DOHH2 (cell line): ENCODE results near the gene ADAMTS16.

ENCODE experiments used
- EZH2phosphoT487 ChIP-seq: fragments of 200-600 bp; sonication (generic); IDR thresholded peaks from 2 replicates; pipeline ENCODE4 v1.6.1; 2017; ENCODE audit warnings: borderline replicate concordance, mild to moderate bottlenecking, antibody characterized with exemption, low read length, moderate library complexity, mixed read lengths
- TF ChIP-seq, protein P1 (sequence below): fragments of 200-600 bp; sonication (generic); IDR thresholded peaks from one replicate; pipeline ENCODE4 v1.5.1; 2014; ENCODE audit warnings: antibody characterized with exemption, mild to moderate bottlenecking, low read depth, low read length; ENCODE audit not compliant: poor library complexity, severe bottlenecking

DNA sequence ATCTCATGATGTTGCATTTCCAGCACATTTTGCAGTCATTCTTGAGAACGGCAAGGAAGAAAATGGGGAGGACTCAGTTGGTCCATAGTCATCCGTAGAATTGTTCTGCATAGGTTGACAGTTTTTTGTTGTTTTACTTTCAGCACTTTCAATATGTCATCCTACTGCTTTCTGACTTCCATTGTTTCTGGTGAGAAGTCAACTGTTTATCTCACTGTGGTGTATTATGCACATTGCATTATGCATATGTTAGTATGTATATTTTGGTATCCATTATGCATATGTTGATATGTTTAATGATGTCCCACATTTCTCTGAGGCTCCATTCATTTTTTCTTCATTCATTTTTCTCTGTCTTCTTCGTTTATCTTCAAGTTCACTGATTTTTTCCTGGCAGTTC is 10.5 kb downstream of the ADAMTS16 start:
- TF ChIP-seq, protein P1, sequence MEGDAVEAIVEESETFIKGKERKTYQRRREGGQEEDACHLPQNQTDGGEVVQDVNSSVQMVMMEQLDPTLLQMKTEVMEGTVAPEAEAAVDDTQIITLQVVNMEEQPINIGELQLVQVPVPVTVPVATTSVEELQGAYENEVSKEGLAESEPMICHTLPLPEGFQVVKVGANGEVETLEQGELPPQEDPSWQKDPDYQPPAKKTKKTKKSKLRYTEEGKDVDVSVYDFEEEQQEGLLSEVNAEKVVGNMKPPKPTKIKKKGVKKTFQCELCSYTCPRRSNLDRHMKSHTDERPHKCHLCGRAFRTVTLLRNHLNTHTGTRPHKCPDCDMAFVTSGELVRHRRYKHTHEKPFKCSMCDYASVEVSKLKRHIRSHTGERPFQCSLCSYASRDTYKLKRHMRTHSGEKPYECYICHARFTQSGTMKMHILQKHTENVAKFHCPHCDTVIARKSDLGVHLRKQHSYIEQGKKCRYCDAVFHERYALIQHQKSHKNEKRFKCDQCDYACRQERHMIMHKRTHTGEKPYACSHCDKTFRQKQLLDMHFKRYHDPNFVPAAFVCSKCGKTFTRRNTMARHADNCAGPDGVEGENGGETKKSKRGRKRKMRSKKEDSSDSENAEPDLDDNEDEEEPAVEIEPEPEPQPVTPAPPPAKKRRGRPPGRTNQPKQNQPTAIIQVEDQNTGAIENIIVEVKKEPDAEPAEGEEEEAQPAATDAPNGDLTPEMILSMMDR, result no peak
- TF ChIP-seq EZH2phosphoT487, result no peak
